Effector CD8-positive, alpha-beta T cell (primary cell): ENCODE data around the gene ZSCAN21.

Source experiments
- DNase-seq: peaks from one replicate; lab custom pipeline; 2025; lab: John Stamatoyannopoulos, UW

The ZSCAN21 gene

DNA sequence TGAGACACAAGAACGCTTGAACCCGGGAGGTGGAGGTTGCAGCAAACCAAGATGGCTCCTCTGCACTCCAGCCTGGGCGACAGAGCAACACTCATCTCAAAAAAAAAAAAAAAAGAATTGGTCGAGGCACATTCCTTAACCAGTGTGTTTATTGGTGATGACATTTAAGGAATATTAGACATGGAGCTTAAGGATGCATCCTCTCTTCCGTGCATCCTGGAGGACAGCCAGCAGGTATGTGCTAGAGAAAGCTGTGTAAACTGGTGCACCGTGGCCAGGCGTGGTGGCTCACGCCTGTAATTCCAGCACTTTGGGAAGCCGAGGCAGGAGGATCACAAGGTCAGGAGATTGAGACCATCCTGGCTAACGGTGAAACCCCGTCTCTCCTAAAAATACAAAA lies 22.4 kb upstream of the ZSCAN21 start:
- DNase-seq: no peak

DNA sequence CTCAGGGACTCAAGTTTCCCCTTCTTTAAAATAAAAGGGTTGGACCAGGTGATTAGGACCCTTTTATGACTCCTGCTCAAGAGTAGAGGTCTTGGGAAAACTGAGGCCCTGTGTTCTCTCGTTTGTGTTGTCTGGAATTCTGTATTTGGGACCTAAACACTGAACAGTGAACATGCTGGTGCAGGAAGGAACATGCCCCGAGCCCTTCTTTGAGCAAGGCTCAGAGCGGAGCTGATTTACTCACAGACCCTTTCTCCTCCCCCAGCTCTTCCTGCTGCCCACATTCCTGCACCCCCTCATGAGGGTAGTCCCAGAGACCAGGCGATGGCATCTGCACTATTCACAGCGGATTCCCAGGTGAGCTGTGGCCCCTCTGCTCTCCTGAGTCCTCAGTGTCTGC lies 20.0 kb upstream of the ZSCAN21 start:
- no peak for DNase-seq

DNA sequence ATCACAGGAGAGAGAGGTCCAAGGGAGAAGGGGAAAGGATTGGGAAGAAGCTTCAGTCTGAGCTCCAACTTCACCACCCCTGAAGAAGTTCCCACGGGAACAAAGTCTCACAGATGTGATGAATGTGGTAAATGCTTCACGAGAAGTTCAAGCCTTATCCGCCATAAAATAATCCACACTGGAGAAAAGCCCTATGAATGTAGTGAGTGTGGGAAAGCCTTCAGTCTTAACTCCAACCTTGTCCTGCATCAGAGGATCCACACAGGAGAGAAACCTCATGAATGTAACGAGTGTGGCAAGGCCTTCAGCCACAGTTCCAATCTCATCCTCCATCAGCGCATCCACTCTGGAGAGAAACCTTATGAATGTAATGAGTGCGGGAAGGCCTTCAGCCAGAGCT lies 16.0 kb upstream of the ZSCAN21 start:
- no peak for DNase-seq

DNA sequence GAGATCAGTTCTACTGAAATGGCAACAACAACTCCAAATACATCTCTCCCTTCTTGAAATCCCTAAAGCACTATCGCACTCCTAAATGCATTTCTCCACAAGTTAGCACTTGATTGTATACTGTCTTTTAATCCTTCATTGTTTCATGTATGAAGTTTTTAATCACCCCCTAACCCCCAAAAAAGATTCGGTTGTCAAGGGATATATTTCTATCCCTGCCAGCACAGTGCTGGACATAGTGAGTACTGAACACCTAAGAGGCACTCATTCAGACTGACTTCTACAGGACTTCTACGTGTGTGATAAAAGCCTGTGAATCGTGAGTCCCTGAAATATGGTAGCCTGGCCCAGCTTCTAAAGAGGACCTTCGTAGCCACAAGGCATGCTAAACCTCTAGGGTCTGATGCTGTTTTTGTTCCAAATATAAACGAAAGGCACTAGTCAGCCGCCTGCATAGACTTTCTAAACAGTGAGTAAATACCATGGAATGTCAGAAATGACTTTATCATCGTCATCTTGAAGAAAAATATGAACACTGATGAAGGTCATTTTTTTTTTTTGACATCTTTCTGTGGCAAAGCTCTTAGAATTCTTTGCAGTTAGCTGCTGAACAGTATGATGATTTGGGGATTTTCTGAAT lies 14.6 kb upstream of the ZSCAN21 start:
- no peak for DNase-seq

DNA sequence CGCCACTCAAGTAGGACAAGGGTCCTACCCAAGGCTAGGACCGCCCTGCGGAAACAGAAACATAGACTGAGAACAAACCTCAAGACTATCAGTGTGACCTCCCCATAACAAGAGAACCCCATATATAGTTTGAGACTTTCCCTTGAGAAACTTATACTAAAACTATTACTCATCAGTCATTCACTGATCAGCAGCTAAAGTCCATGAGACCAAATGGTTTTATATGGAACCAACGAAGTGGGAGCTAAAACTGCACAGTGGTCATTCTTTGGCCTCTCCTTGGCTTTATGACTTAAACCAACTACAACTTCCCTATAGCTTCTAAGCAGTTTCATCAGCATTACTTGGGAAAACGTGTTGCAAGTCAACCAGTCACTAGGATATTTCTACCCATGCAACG lies 13.7 kb upstream of the ZSCAN21 start:
- DNase-seq: no peak

DNA sequence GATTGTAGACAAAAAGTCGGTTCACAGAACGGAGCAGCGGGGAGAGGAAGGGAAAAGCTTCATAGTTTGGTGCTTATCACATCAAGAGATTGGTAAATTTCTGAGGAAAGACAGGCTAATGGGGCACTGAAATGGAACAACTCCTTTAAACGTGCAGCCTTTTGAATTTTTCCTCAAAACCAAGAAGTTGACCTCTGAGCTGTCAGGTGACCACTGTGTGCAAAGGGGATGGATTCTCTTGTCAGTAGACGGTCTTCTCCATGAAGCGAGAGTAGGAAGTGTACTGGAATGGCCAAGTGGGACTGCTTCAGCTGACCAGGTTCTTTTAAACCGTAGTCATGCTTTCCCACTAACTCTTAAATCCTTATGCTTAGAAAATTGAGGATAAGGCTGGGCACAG lies 11.2 kb upstream of the ZSCAN21 start:
- DNase-seq: no peak

DNA sequence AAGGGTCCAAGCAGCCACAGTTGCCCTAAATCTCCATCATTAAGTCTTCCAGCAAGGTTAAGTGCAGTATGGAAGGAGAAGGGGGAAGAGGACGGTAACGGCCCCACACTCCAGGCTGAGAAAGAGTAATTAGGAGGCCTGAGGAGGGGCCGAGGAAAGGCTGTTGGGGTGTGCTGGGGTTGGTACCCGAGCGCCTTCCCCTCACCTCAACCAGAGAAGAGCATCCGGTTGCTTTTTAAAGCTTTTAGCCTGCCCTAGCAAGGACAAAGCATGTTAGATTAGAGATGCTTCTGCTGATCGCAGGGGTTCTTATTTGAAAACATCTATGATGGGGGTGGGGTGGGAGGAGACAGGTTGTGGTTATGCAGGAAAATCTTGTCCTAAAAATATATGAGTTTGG lies 9.0 kb upstream of the ZSCAN21 start:
- no peak for DNase-seq

DNA sequence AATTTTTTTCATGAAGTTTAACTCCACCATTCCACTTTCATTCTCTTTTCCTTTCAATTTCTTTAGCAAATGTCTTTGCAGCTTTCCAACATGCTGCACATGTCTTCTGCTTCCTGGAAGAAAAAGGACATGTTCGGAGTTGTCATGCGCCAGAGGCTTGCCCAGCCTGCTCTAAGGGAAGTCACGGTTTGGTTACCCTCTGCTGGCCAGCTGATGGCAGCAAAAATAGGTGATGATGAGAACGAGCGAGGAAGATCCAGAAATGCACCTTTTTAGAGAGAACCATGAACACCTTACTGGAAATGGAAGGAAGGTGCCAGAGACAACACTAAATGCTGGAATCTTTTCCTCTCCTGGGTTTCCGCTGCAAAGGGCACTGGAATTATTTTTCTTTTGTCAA lies 4.9 kb upstream of the ZSCAN21 start:
- no peak for DNase-seq

DNA sequence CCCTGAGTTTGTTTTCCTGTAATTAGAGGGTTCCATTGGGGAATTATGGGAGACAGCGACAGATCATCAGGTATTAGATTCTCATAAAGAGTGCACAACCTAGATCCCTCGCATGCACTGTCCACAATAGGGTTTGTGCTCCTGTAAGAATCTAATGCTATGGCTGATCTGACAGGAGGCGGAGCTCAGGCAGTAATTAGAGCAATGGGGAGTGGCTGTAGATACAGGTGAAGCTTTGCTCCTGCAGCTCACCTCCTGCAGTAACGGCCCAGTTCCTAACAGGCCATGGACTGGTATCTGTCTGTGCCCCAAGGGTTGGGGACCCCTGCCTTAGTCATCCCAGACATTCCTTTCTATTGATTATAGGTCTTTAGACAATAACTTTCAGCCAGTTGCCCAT lies 894 bp upstream of the ZSCAN21 start:
- no peak for DNase-seq

DNA sequence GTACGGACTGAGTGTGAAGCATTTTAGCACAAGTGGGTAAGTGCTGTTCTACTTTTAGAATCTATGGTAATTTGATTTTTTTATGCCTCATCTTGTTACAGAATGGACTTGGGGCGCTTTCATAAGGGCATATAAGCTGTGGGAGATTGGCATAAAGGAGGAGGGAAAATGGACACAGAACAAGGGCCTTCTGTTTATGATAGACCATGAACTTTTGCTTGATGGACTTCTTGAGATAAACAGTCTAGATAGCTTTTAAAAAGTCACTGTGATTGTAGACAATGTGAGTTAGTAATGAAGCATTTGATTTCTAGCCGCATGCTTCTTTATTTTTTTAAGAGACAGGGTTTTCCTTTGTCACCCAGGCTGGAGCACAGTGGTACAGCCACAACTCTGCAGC lies 2.0 kb downstream of the ZSCAN21 start:
- no peak for DNase-seq

DNA sequence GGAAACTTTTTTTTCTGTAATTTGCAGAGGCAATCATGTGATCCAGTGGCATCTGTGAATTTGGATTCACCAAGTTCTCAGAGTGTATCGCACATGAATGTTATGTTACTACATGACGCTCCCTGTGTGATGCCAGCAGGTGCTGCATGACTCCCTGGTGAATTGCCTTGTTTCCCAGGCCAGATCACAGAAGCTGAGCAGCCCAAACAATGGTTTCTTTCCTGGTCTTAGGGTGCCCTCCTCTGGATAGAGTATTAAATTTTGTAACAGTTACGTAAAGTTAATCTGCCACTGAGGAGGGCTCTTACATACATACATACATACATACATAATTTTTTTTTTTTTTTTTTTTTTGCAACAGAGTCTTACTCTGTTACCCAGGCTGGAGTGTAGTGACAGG lies 3.6 kb downstream of the ZSCAN21 start:
- no peak for DNase-seq

DNA sequence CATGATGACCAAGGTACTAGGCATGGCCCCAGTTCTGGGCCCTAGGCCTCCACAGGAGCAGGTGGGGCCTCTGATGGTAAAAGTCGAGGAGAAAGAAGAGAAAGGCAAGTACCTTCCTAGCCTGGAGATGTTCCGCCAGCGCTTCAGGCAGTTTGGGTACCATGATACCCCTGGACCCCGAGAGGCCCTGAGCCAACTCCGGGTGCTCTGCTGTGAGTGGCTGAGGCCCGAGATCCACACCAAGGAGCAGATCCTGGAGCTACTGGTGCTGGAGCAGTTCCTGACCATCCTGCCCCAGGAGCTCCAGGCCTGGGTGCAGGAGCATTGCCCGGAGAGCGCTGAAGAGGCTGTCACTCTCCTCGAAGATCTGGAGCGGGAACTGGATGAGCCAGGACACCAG lies 7.4 kb downstream of the ZSCAN21 start:
- no peak for DNase-seq

DNA sequence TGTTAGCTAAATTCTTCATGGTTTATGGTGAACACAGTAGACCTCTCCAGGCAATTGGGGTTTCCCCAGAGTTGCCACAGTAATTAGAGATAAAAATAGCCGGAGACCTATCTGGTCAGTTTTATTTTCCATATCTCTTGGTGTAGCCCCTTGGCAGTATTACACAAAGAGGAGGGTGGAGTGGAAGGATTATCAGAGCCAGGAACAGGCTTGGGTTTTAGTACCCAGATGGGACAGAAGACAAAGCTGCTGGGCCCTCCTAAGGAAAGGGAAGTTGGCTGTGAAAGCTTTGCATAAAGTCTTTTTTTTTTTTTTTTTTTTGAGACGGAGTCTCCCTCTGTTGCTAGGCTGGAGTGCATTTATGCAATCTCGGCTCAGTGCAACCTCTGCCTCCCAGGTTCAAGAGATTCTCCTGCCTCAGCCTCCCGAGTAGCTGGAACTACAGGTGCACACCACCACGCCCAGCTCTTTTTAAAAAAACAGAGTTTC lies 9.7 kb downstream of the ZSCAN21 start:
- no peak for DNase-seq

DNA sequence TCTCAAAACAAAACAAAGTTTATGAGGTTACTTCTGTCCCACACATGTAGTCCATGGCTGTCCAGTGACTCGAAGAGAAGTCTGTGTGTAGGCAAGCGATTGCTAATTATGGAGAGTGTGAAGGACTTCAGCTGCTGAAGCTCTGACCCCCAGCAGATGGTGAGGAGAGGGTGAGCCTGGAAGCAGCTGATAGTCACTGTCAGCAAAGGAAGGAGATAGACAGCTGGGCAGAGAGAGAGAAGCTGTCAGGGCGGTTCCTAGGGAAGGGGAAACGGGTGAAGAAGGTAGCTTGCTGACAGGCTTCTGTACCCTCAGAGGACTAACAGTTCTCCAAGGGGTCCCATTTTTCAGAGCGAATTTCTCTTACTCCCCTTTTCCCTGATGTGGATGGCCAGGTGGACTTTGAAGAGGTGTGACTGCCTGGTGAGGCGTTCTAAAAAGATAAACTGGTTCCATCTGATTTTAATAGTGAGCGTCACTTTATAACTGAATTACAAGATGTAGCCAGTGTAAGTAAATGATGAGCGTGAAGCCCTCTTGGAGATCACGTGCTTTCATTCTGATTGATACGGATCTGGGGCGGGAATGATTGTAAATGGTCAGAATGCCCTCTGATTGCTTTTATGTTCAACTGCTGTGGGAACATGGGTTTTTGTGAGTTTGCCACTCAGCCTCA lies 12.1 kb downstream of the ZSCAN21 start:
- DNase-seq: no peak

DNA sequence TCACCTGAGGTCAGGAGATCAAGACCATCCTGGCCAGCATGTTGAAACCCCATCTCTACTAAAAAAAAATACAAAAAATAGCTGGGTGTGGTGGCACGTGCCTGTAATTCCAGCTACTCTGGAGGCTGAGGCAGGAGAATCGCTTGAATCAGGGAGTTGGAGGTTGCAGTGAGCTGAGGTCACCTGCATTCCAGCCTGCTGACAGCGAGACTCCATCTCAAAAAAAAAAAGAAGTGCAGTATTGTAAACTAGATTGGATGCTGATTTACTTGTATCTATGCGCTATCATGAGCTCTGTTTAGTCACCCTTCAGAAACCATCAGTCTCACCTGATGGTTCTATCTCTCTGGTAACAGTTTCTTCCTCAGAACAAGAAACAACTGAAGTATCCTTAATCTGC lies 13.8 kb downstream of the ZSCAN21 start:
- no peak for DNase-seq

DNA sequence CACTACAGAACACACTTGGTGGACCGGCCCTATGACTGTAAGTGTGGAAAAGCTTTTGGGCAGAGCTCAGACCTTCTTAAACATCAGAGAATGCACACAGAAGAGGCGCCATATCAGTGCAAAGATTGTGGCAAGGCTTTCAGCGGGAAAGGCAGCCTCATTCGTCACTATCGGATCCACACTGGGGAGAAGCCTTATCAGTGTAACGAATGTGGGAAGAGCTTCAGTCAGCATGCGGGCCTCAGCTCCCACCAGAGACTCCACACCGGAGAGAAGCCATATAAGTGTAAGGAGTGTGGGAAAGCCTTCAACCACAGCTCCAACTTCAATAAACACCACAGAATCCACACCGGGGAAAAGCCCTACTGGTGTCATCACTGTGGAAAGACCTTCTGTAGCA lies 14.6 kb downstream of the ZSCAN21 start:
- DNase-seq: no peak

DNA sequence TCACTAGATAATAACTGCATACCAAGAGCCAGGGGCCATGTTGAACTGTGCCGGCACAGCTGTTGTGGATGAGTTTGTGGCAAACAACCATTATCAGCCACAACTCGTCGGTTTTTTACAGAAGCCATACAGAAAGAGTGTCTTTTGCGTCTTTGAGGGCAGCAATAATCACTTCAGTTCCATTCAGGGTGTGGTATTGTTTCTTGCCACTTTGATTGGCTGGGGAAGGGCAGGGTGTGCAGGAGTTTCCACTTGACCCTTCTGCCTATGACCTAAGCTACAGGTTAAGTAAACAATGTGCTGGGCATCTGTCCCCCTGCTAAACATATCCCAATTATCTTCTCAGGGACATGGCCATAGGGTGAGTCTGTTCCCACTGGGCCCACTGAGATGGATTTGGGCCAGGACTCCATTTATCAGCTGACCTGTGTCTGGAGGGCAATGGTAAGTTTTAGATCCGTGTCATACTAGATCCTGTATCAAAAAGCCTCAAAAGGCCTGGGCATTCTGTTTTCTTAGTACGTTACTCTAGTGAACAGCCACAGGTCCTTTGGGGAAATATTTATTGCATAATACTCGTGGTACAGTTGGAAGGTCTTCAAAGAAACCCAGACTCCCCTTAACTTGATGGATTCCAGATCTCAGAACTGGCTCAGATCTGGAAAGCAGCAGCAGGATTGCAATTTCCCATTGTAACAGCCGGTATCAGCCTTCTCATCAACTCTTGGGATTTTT lies 16.0 kb downstream of the ZSCAN21 start:
- DNase-seq: no peak

DNA sequence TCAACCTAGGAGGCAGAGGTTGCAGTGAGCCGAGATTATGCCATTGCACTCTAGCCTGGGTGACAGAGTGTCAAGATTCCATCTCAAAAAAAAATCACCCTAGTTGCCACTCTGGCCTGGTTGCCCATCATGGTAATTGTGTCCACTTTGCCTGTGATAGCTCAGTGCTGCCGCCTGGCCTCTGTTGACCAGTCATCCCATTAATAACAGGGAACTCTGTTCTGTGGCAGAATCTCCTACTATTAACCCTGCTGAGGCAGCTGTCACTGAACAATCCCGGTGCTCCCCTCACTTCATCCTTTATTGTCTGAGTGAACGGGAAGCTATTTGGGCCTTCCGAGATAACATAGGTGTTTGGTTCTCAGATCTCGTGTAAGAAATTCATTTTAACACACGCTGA lies 17.4 kb downstream of the ZSCAN21 start:
- DNase-seq: no peak

DNA sequence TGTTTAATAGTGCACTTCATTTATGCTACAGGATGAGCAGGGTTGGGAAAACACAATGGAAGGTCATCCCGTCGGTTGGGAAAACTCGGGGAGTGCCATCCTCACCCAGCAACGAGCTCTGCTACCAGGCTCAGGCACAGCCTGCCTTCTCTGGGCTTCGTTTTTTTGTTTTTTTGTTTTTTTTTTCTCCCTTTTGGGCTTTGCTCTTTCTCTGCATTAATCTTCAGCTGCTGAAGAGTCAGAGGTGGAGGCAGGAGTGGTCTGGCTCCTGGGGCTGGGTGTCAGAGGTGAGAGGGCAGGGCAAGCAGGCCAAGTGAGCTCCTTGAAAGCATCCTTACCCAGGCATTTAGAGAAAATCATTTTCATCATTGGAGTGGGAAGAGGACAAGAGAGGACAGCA lies 20.4 kb downstream of the ZSCAN21 start:
- DNase-seq: no peak

DNA sequence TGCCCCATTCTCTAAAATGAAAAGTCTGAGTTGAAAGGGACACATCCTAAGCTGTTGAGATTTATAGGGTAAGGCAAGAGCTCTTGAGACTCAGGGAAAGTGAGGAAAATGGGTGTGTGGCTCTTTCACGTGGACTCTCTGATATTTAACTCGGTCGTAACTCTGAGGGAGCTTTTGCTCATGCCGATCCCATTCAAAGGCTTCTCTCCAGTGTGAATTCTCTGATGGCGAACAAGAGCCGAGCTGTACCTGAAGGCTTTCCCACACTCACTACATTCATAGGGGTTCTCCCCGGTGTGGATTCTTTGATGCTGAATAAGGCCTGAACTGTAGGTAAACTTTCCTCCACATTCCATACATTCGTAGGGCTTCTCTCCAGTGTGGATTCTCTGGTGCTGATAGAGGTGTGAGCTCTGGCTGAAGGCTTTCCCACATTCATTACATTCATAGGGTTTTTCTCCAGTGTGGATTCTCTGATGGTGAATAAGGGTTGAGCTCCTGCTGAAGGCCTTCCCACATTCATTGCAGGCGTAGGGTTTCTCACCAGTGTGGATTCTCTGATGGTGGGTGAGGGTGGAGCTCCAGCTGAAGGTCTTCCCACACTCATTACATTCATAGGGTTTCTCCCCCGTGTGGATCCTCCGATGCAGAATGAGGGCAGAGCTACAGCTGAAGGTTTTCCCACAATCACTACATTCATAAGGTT lies 21.6 kb downstream of the ZSCAN21 start:
- DNase-seq: no peak

DNA sequence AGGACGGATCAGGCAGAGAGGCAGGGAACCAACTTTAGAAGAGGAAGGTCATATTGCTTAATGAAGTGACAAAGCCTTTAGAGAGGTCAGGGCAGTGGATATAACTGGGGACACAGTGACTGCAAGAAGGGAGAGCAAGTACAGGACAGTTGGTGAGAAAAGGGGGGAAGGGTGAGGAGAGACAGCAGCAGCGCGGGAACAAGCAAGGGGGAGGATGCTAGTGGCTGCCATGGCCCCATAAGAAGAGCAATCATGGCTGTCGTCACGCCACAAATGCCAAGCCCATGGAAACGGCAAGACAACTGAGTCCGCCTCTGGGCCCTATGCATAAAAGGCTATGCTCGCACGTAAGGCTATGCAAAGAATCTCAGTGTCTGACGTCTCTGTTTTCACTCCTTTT lies 22.9 kb downstream of the ZSCAN21 start:
- no peak for DNase-seq

DNA sequence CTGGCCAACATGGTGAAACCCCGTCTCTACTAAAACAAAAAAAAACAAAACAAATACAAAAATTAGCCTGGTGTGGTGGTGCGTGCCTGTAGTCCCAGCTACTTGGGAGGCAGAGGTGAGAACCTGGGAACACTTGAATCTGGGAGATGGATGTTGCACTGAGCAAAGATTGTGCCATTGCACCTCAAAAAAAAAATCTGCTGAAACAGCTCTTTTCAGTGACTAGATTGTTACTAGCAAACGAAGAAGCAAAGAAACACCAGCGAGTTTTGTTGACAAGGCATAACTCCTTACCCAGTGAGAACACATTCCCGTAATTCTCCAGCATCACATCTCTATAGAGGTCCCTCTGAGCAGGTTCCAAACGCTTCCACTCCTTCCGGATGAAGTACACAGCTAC lies 25.3 kb downstream of the ZSCAN21 start:
- no peak for DNase-seq

DNA sequence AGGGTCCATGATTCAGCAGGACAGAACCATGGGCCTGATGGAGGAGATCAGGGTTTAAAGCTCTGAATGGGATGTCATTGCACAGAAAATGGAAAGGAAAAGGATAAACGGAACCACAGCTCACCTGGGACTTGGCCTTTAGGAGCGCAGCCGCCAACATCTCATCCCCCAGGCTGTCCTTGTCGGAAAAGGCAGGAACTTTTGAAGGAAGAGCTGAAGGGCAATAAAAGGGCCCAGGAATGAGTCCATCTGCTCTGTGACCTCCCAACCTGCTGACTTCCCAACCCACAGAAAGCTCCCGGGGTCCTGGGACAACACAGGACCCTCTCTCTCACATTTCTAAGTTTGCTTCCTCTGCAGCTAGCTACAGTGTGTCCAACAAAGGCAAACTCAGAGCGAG lies 25.8 kb downstream of the ZSCAN21 start:
- DNase-seq: no peak
